D721Med (cell line): Measurements from ENCODE around the gene DACT2.

ENCODE experiments used
- DNase-seq: peaks from one replicate; pipeline ENCODE4 v3.0.0; 2011; ENCODE audit warnings: low spot score; ENCODE audit not compliant: insufficient read length
- FAIRE-seq: peaks from 2 replicates; lab custom pipeline; 2011; peaks lifted over from hg19 to GRCh38; lab: Jason Lieb, UNC
- CTCF ChIP-seq: IDR thresholded peaks from 2 replicates; pipeline ENCODE4 v1.5.1; 2012; ENCODE audit warnings: mild to moderate bottlenecking, control low read depth; ENCODE audit not compliant: insufficient read depth; ENCODE audit errors: missing control alignments

The DACT2 gene

GRCh38 chr6:168264593-168265335 lies 54.8 kb downstream of the DACT2 start:
- no peak for TF ChIP-seq CTCF
- DNase-seq (no peak), FAIRE-seq (no peak)

GRCh38 chr6:168263351-168263905 lies 56.1 kb downstream of the DACT2 start:
- TF ChIP-seq CTCF, result no peak
- FAIRE-seq (no peak), DNase-seq (no peak)

GRCh38 chr6:168261234-168261633 lies 58.3 kb downstream of the DACT2 start:
- TF ChIP-seq CTCF, result no peak
- no peak for FAIRE-seq
- DNase-seq, result no peak

GRCh38 chr6:168260420-168260987 lies 59.1 kb downstream of the DACT2 start:
- DNase-seq (no peak), FAIRE-seq (no peak)
- no peak for TF ChIP-seq CTCF

- no peak for DNase-seq
- no peak for FAIRE-seq
- no peak for TF ChIP-seq CTCF
Observed at GRCh38 chr6:168258795-168259194, 60.8 kb downstream of the DACT2 start.

- FAIRE-seq (no peak), DNase-seq (no peak)
- no peak for TF ChIP-seq CTCF
Observed at GRCh38 chr6:168256940-168257339, 62.6 kb downstream of the DACT2 start.
